GM23248 (cell line): ENCODE data around the gene SH3TC1. TPM values are rescaled to one million over a fixed set of nuclear protein-coding genes. Genes with fewer than 3 reads are reported as not detected.

Experiments used
- DNase-seq: peaks from one replicate; pipeline ENCODE4 v3.0.0-alpha.2; 2015
- H2AFZ ChIP-seq: fragments of 200-600 bp; sonication (generic); 2 replicates; pipeline ENCODE4 v1.6.1; 2016; ENCODE audit warnings: antibody characterized with exemption
- H3F3A ChIP-seq: fragments of 200-600 bp; sonication (generic); 2 replicates; pipeline ENCODE4 v1.6.1; 2016; ENCODE audit warnings: mild to moderate bottlenecking, antibody characterized with exemption, mixed run types; ENCODE audit not compliant: insufficient read depth
- H3K27ac ChIP-seq: fragments of 200-600 bp; sonication (generic); 2 replicates; pipeline ENCODE4 v1.5.1; 2016; ENCODE audit warnings: mild to moderate bottlenecking
- H3K27me3 ChIP-seq: fragments of 200-600 bp; sonication (generic); replicated peaks from 2 replicates; pipeline ENCODE4 v1.6.1; 2016; ENCODE audit warnings: mild to moderate bottlenecking; ENCODE audit not compliant: insufficient read depth
- H3K36me3 ChIP-seq: fragments of 200-600 bp; sonication (generic); 2 replicates; pipeline ENCODE4 v1.6.1; 2016; ENCODE audit warnings: low read depth, mild to moderate bottlenecking
- H3K4me1 ChIP-seq: fragments of 200-600 bp; sonication (generic); 2 replicates; pipeline ENCODE4 v1.6.1; 2016; ENCODE audit warnings: mild to moderate bottlenecking; ENCODE audit not compliant: insufficient read depth
- H3K4me2 ChIP-seq: fragments of 200-600 bp; sonication (generic); one replicate; pipeline ENCODE4 v1.6.1; 2016; ENCODE audit warnings: mild to moderate bottlenecking; ENCODE audit not compliant: unreplicated experiment
- H3K4me3 ChIP-seq: fragments of 200-600 bp; sonication (generic); 2 replicates; pipeline ENCODE4 v1.5.1; 2016; ENCODE audit warnings: mild to moderate bottlenecking
- H3K79me2 ChIP-seq: fragments of 200-600 bp; sonication (generic); 2 replicates; pipeline ENCODE4 v1.6.1; 2016; ENCODE audit warnings: mild to moderate bottlenecking; ENCODE audit not compliant: insufficient read depth
- H3K9ac ChIP-seq: fragments of 200-600 bp; sonication (generic); 2 replicates; pipeline ENCODE4 v1.6.1; 2016; ENCODE audit warnings: mild to moderate bottlenecking
- H3K9me2 ChIP-seq: fragments of 200-600 bp; sonication (generic); 2 replicates; pipeline ENCODE4 v1.6.1; 2016; ENCODE audit warnings: mixed run types, mild to moderate bottlenecking, moderate library complexity; ENCODE audit not compliant: insufficient read depth
- H3K9me3 ChIP-seq: fragments of 200-600 bp; sonication (generic); one replicate; pipeline ENCODE4 v1.6.1; 2017; ENCODE audit warnings: low read depth
- H4K20me1 ChIP-seq: fragments of 200-600 bp; sonication (generic); 2 replicates; pipeline ENCODE4 v1.6.0; 2016; ENCODE audit not compliant: insufficient read depth
- EZH2 ChIP-seq: fragments of 200-600 bp; sonication (generic); IDR thresholded peaks from 2 replicates; pipeline ENCODE4 v1.6.1; 2018; ENCODE audit warnings: antibody characterized with exemption, mild to moderate bottlenecking; ENCODE audit not compliant: insufficient read depth, poor library complexity, severe bottlenecking
- EZH2phosphoT487 ChIP-seq: fragments of 200-600 bp; sonication (generic); IDR thresholded peaks from 2 replicates; pipeline ENCODE4 v1.6.1; 2018; ENCODE audit warnings: antibody characterized with exemption, moderate library complexity, mild to moderate bottlenecking, low read depth; ENCODE audit not compliant: insufficient read depth
- WGBS, 2 experiments: methylation state at CpG; one replicate each; pipeline ENCODE4 v1.1.6; 2015 to 2017; ENCODE audit warnings: low lambda C conversion rate in 2 of 2, low coverage in 1 of 2; ENCODE audit errors: missing lambda C conversion rate in 2 of 2; 5-methylcytosine and 5-hydroxymethylcytosine counted together
- in situ Hi-C: fragments of 300-500 bp; cut with MboI; formaldehyde crosslinking; loops from 2 replicates; pipeline ENCODE4 v1.15.0; 2020
- polyA plus RNA-seq: library from polyadenylated mRNA; unstranded; fragments of >200 nt; fragmentation: Nextera tagmentation; extraction: Ambion mirVana; gene quantifications from 2 replicates; pipeline ENCODE4 v1.2.1, GENCODE V29; 2016
- total RNA-seq: library from RNA; depleted of rRNA; stranded (reverse); fragments of >200 nt; shearing (Covaris generic); gene quantifications from 2 replicates; pipeline ENCODE4 v1.2.3, GENCODE V29; 2014

The SH3TC1 gene
- total and polyA plus RNA-seq, 2 experiments from 2014 or later = 2.3 to 6.5 TPM

GRCh38 chr4:8250227-8250626 lies 51.1 kb downstream of the SH3TC1 start:
- Histone ChIP-seq H3K4me2 (no peak overlapping the region), H3K9me2 (no peaks in the 10 kb centered on the region), H4K20me1 (no peaks in the 10 kb centered on the region), H3K36me3 (no peaks in the 10 kb centered on the region), H3K4me3 (no peak overlapping the region), H3K9ac (no peak overlapping the region), H3K79me2 (no peaks in the 10 kb centered on the region), H2AFZ (no peak overlapping the region), H3K27me3 (no peaks in the 10 kb centered on the region), H3F3A (no peaks in the 10 kb centered on the region), H3K9me3 (no peaks in the 10 kb centered on the region), H3K27ac (no peak overlapping the region), H3K4me1 (no peaks in the 10 kb centered on the region)
- in situ Hi-C loops = no loop called here
- no peak for DNase-seq
- TF ChIP-seq EZH2 (no peak), EZH2phosphoT487 (no peak)
- WGBS, 2 experiments = 22 to 32% methylated on average over 3 of the region's 3 CpGs

GRCh38 chr4:8250637-8251036 lies 51.5 kb downstream of the SH3TC1 start:
- no peak overlapping the region for H3K4me3 ChIP-seq
- H3K79me2 ChIP-seq = no peaks in the 10 kb centered on the region
- no peaks in the 10 kb centered on the region for H3K27me3 ChIP-seq
- no peak overlapping the region for H3K27ac ChIP-seq
- no peak overlapping the region for H3K9ac ChIP-seq
- TF ChIP-seq EZH2 (no peak), EZH2phosphoT487 (no peak)
- H3K36me3 ChIP-seq = no peaks in the 10 kb centered on the region
- H3K9me2 ChIP-seq = no peaks in the 10 kb centered on the region
- no peak overlapping the region for H3K4me2 ChIP-seq
- 72 to 77% methylated on average over 7 of the region's 7 CpGs for WGBS, 2 experiments
- no peak overlapping the region for H2AFZ ChIP-seq
- no peaks in the 10 kb centered on the region for H3K9me3 ChIP-seq
- in situ Hi-C loops = no loop called here
- no peaks in the 10 kb centered on the region for H4K20me1 ChIP-seq
- DNase-seq = no peak
- H3K4me1 ChIP-seq = peaks cover 4% of the 10 kb centered on the region
- no peaks in the 10 kb centered on the region for H3F3A ChIP-seq

GRCh38 chr4:8251110-8251883 lies 52.2 kb downstream of the SH3TC1 start:
- H4K20me1 ChIP-seq = no peaks in the 10 kb centered on the region
- H3K36me3 ChIP-seq = no peaks in the 10 kb centered on the region
- peaks cover 6% of the 10 kb centered on the region for H3K4me1 ChIP-seq
- H3K27me3 ChIP-seq = no peaks in the 10 kb centered on the region
- no peak overlapping the region for H3K4me3 ChIP-seq
- TF ChIP-seq EZH2phosphoT487 (no peak), EZH2 (no peak)
- H3K27ac ChIP-seq = no peak overlapping the region
- no peaks in the 10 kb centered on the region for H3K9me2 ChIP-seq
- H3K9ac ChIP-seq = no peak overlapping the region
- H3F3A ChIP-seq = no peaks in the 10 kb centered on the region
- DNase-seq = no peak
- WGBS, 2 experiments = 80% methylated on average over 24 of the region's 24 CpGs
- no peaks in the 10 kb centered on the region for H3K9me3 ChIP-seq
- H3K79me2 ChIP-seq = no peaks in the 10 kb centered on the region
- no peak overlapping the region for H3K4me2 ChIP-seq
- no peak overlapping the region for H2AFZ ChIP-seq
- in situ Hi-C loops = no loop called here

GRCh38 chr4:8252301-8253173 lies 53.4 kb downstream of the SH3TC1 start:
- no peak for TF ChIP-seq EZH2phosphoT487
- TF ChIP-seq EZH2 = no peak
- no peaks in the 10 kb centered on the region for H3K27me3 ChIP-seq
- no peak overlapping the region for H3K9ac ChIP-seq
- in situ Hi-C loops = no loop called here
- H3K36me3 ChIP-seq = no peaks in the 10 kb centered on the region
- no peak overlapping the region for H3K27ac ChIP-seq
- H4K20me1 ChIP-seq = no peaks in the 10 kb centered on the region
- H3K9me2 ChIP-seq = no peaks in the 10 kb centered on the region
- peaks cover 6% of the 10 kb centered on the region for H3K4me1 ChIP-seq
- no peak overlapping the region for H3K4me3 ChIP-seq
- no peaks in the 10 kb centered on the region for H3K9me3 ChIP-seq
- H3F3A ChIP-seq = no peaks in the 10 kb centered on the region
- no peak overlapping the region for H2AFZ ChIP-seq
- 91 to 94% methylated on average over 19 to 23 of the region's 23 CpGs for WGBS, 2 experiments
- no peaks in the 10 kb centered on the region for H3K79me2 ChIP-seq
- DNase-seq = no peak
- H3K4me2 ChIP-seq = no peak overlapping the region
